ENCODE results near the gene HIVEP3.

HIVEP3 gene

GRCh38 chr1:41581216-41582003, 337.3 kb downstream of the HIVEP3 start:
- ATAC-seq (replicated peaks; ENCODE audit: extremely low read depth, poor library complexity, severe bottlenecking) (no peak), DNase-seq (ENCODE audit: low spot score in 2 of 2) (no peak)
- H3K9me3 Mint-ChIP-seq, result no peaks in the 10 kb centered on the region
- H3K36me3 Mint-ChIP-seq (ENCODE audit: insufficient read depth), result peaks cover 2% of the 10 kb centered on the region
- peak overlapping the region; percentile 83 for H3K27ac Mint-ChIP-seq (ENCODE audit: low read depth)
- no peaks in the 10 kb centered on the region for H3K27me3 Mint-ChIP-seq
- H3K4me3 Mint-ChIP-seq, result no peak overlapping the region
- peaks cover 11% of the 10 kb centered on the region for H3K4me1 Mint-ChIP-seq

DNA sequence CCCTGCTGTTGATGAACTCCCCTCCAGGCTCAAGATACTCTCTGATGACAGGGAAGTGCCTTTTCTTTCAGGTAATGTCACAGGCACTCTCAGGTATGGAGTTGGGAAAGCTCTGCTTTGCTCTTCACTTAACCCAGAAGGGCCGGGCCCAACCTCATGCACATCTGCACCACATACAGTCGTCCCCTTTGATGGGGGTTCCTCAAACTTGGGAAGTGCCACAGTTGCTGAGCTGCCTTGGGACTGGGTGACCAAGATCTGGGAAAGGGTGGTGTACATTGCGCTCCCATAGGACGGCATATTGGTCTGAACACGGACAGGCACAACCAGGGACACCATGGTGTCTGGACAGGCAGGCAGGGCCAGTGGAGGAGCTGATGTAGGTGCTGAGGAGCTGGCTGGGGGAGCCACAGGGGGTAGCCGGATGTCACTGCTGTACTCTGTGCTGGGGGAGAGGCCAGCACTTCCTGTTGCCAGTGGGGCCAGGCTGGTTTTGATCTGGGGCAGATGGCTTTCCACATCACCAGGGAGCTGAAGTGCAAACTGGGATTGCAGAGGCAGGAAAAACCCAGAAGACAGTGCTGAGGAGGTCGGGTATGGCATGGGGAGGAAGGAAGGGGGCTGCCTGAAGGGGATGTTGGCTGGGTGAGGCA, 338.1 kb downstream of the HIVEP3 start:
- Mint-ChIP-seq H3K9me3 (no peaks in the 10 kb centered on the region), H3K4me1 (peaks cover 11% of the 10 kb centered on the region), H3K36me3 (ENCODE audit: insufficient read depth) (peaks cover 2% of the 10 kb centered on the region), H3K27ac (ENCODE audit: low read depth) (peak overlapping the region; percentile 83), H3K27me3 (no peaks in the 10 kb centered on the region), H3K4me3 (no peak overlapping the region)
- DNase-seq (ENCODE audit: low spot score in 2 of 2) (no peak), ATAC-seq (replicated peaks; ENCODE audit: extremely low read depth, poor library complexity, severe bottlenecking) (no peak)

DNA sequence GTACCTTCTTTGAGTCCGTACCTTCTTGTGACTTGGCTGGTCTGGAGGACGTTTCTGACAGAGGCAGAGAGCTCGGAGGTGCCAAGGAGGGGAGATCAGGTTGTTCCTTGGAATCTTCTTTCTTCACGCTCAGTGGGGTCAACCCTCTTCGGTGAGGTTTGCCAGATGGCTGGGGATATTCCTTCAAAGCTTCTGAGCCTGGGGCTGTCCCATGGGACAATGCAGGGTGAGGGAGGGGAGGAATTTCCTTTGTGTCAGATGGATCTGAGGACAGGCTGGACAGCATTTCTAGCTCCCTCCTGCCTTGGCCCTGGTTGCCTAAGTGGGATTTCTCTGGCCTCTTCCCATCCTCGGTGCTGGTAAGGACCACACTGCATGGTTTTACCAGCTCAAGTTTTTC, 338.7 kb downstream of the HIVEP3 start:
- Mint-ChIP-seq H3K27me3 (no peaks in the 10 kb centered on the region), H3K27ac (ENCODE audit: low read depth) (no peak overlapping the region), H3K36me3 (ENCODE audit: insufficient read depth) (peaks cover 2% of the 10 kb centered on the region), H3K4me3 (no peak overlapping the region), H3K4me1 (peaks cover 11% of the 10 kb centered on the region), H3K9me3 (no peaks in the 10 kb centered on the region)
- no peak for DNase-seq (ENCODE audit: low spot score in 2 of 2)
- no peak for ATAC-seq (replicated peaks; ENCODE audit: extremely low read depth, poor library complexity, severe bottlenecking)

DNA sequence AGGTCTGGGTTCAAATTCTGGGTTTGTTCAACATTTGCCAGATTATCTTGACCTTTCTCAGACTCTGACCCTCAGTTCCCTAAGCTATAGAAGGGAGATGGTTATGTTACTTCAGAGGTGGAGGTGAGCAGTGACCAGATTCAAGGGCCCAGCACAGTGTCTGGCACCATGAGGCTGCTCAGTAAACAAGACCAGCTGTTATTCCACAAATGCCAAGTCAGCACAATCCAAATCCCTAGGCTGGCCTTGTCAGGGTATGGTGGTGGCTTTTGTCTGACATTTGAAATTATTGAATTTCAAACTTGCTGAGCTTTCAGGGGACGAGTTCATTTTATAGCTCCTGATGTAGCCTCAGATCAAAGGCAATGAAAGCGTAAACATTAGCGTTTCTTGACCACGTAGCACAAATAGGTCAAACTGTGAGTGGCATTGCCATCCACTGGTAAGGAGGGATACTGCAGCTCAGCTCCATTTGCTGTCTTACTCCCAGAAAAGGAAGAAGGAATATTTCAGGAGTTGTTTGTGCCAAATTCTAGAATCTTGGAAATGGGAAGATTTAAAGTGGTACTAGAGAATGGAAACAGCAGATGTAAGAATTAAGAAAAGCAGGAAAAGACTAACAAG, 339.9 kb downstream of the HIVEP3 start:
- H3K36me3 Mint-ChIP-seq (ENCODE audit: insufficient read depth), result peaks cover 1% of the 10 kb centered on the region
- ATAC-seq (replicated peaks; ENCODE audit: extremely low read depth, poor library complexity, severe bottlenecking), result no peak
- no peak for DNase-seq (ENCODE audit: low spot score in 2 of 2)
- H3K27ac Mint-ChIP-seq (ENCODE audit: low read depth), result no peak overlapping the region
- H3K4me1 Mint-ChIP-seq, result peaks cover 13% of the 10 kb centered on the region
- H3K4me3 Mint-ChIP-seq, result no peak overlapping the region
- H3K9me3 Mint-ChIP-seq, result no peaks in the 10 kb centered on the region
- no peaks in the 10 kb centered on the region for H3K27me3 Mint-ChIP-seq

- Mint-ChIP-seq H3K27me3 (no peaks in the 10 kb centered on the region), H3K36me3 (ENCODE audit: insufficient read depth) (peaks cover 1% of the 10 kb centered on the region)
Observed at GRCh38 chr1:41576620-41577019, 342.1 kb downstream of the HIVEP3 start.

GRCh38 chr1:41576206-41576605, 342.5 kb downstream of the HIVEP3 start:
- DNase-seq (ENCODE audit: low spot score in 2 of 2) (no peak), ATAC-seq (replicated peaks; ENCODE audit: extremely low read depth, poor library complexity, severe bottlenecking) (no peak)
- Mint-ChIP-seq H3K27me3 (no peaks in the 10 kb centered on the region), H3K9me3 (no peaks in the 10 kb centered on the region), H3K27ac (ENCODE audit: low read depth) (no peak overlapping the region), H3K4me1 (peaks cover 17% of the 10 kb centered on the region), H3K36me3 (ENCODE audit: insufficient read depth) (peaks cover 1% of the 10 kb centered on the region), H3K4me3 (no peak overlapping the region)

More at GRCh38 chr1:41576620-41577019, 342.1 kb downstream of the HIVEP3 start:
- no peaks in the 10 kb centered on the region for H3K9me3 Mint-ChIP-seq
- H3K4me1 Mint-ChIP-seq, result peaks cover 18% of the 10 kb centered on the region
- no peak overlapping the region for H3K4me3 Mint-ChIP-seq
- DNase-seq (ENCODE audit: low spot score in 2 of 2), result no peak
- H3K27ac Mint-ChIP-seq (ENCODE audit: low read depth), result no peak overlapping the region
- no peak for ATAC-seq (replicated peaks; ENCODE audit: extremely low read depth, poor library complexity, severe bottlenecking)

GRCh38 chr1:41574842-41575241, 343.9 kb downstream of the HIVEP3 start:
- H3K4me3 Mint-ChIP-seq, result no peak overlapping the region
- ATAC-seq (replicated peaks; ENCODE audit: extremely low read depth, poor library complexity, severe bottlenecking), result no peak
- DNase-seq (ENCODE audit: low spot score in 2 of 2), result no peak
- no peaks in the 10 kb centered on the region for H3K9me3 Mint-ChIP-seq
- H3K27me3 Mint-ChIP-seq, result no peaks in the 10 kb centered on the region
- H3K4me1 Mint-ChIP-seq, result peaks cover 7% of the 10 kb centered on the region
- H3K36me3 Mint-ChIP-seq (ENCODE audit: insufficient read depth), result peaks cover 1% of the 10 kb centered on the region
- H3K27ac Mint-ChIP-seq (ENCODE audit: low read depth), result no peak overlapping the region

GRCh38 chr1:41573785-41574713, 344.7 kb downstream of the HIVEP3 start:
- H3K27me3 Mint-ChIP-seq, result no peaks in the 10 kb centered on the region
- peaks cover 1% of the 10 kb centered on the region for H3K36me3 Mint-ChIP-seq (ENCODE audit: insufficient read depth)
- no peaks in the 10 kb centered on the region for H3K9me3 Mint-ChIP-seq
- no peak overlapping the region for H3K27ac Mint-ChIP-seq (ENCODE audit: low read depth)
- ATAC-seq (replicated peaks; ENCODE audit: extremely low read depth, poor library complexity, severe bottlenecking) (peak; percentile 84), DNase-seq (ENCODE audit: low spot score in 2 of 2) (peak; percentile 67 to 68)
- H3K4me3 Mint-ChIP-seq, result no peak overlapping the region
- peaks cover 7% of the 10 kb centered on the region for H3K4me1 Mint-ChIP-seq

- DNase-seq (ENCODE audit: low spot score in 2 of 2) (no peak), ATAC-seq (replicated peaks; ENCODE audit: extremely low read depth, poor library complexity, severe bottlenecking) (no peak)
- Mint-ChIP-seq H3K36me3 (ENCODE audit: insufficient read depth) (peaks cover 1% of the 10 kb centered on the region), H3K4me3 (no peak overlapping the region), H3K9me3 (no peaks in the 10 kb centered on the region), H3K27ac (ENCODE audit: low read depth) (peak overlapping the region; percentile 81), H3K27me3 (no peaks in the 10 kb centered on the region), H3K4me1 (peaks cover 7% of the 10 kb centered on the region)
Observed at GRCh38 chr1:41573194-41573593, 345.5 kb downstream of the HIVEP3 start.

DNA sequence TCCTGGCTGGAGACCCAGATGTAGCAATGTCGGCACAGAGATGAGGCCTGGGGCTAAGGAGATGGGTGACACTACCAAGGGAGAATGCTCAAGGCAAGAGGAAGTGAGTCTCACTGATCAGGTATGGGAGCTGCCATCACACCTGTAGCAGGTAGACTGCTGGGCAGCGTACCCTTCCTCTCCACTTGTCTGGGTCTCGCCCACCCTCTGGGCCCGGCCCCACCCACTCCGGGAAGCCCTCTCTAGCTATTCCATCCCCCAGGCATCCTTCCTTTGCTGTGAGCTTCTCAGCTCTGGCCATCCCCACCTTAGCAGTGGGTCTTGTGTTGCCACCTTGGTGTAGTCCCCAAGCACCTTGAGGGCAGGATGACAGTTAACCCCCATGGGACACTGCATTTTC, 346.5 kb downstream of the HIVEP3 start:
- H3K36me3 Mint-ChIP-seq (ENCODE audit: insufficient read depth), result peaks cover 1% of the 10 kb centered on the region
- H3K27ac Mint-ChIP-seq (ENCODE audit: low read depth), result peak overlapping the region; percentile 81

GRCh38 chr1:41571041-41571440, 347.7 kb downstream of the HIVEP3 start:
- Mint-ChIP-seq H3K27me3 (no peaks in the 10 kb centered on the region), H3K36me3 (ENCODE audit: insufficient read depth) (peaks cover 6% of the 10 kb centered on the region), H3K4me1 (peaks cover 7% of the 10 kb centered on the region), H3K27ac (ENCODE audit: low read depth) (no peak overlapping the region), H3K4me3 (no peak overlapping the region), H3K9me3 (no peaks in the 10 kb centered on the region)
- ATAC-seq (replicated peaks; ENCODE audit: extremely low read depth, poor library complexity, severe bottlenecking), result no peak
- DNase-seq (ENCODE audit: low spot score in 2 of 2), result no peak

More for the DNA sequence above, 346.5 kb downstream of the HIVEP3 start:
- H3K4me1 Mint-ChIP-seq, result peaks cover 7% of the 10 kb centered on the region
- no peaks in the 10 kb centered on the region for H3K27me3 Mint-ChIP-seq
- no peak for ATAC-seq (replicated peaks; ENCODE audit: extremely low read depth, poor library complexity, severe bottlenecking)
- H3K9me3 Mint-ChIP-seq, result no peaks in the 10 kb centered on the region
- no peak for DNase-seq (ENCODE audit: low spot score in 2 of 2)
- H3K4me3 Mint-ChIP-seq, result no peak overlapping the region

- peaks cover 11% of the 10 kb centered on the region for H3K4me1 Mint-ChIP-seq
- H3K4me3 Mint-ChIP-seq, result no peak overlapping the region
- H3K27ac Mint-ChIP-seq (ENCODE audit: low read depth), result no peak overlapping the region
- no peak for DNase-seq (ENCODE audit: low spot score in 2 of 2)
- no peak for ATAC-seq (replicated peaks; ENCODE audit: extremely low read depth, poor library complexity, severe bottlenecking)
- no peaks in the 10 kb centered on the region for H3K9me3 Mint-ChIP-seq
- H3K27me3 Mint-ChIP-seq, result no peaks in the 10 kb centered on the region
- H3K36me3 Mint-ChIP-seq (ENCODE audit: insufficient read depth), result peaks cover 6% of the 10 kb centered on the region
Observed at GRCh38 chr1:41568204-41568603, 350.5 kb downstream of the HIVEP3 start.

All from central memory CD8-positive, alpha-beta T cell (primary cell).